ENCODE measurements around the gene KLRF2.

KLRF2 gene

GRCh38 chr12:9906873-9907272 lies 25.6 kb downstream of the KLRF2 start:
- no peak for DNase-seq (ENCODE audit: extremely low read depth, low read depth)
- TF ChIP-seq, protein P1, sequence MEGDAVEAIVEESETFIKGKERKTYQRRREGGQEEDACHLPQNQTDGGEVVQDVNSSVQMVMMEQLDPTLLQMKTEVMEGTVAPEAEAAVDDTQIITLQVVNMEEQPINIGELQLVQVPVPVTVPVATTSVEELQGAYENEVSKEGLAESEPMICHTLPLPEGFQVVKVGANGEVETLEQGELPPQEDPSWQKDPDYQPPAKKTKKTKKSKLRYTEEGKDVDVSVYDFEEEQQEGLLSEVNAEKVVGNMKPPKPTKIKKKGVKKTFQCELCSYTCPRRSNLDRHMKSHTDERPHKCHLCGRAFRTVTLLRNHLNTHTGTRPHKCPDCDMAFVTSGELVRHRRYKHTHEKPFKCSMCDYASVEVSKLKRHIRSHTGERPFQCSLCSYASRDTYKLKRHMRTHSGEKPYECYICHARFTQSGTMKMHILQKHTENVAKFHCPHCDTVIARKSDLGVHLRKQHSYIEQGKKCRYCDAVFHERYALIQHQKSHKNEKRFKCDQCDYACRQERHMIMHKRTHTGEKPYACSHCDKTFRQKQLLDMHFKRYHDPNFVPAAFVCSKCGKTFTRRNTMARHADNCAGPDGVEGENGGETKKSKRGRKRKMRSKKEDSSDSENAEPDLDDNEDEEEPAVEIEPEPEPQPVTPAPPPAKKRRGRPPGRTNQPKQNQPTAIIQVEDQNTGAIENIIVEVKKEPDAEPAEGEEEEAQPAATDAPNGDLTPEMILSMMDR (IDR thresholded peaks at IDR 0.05; ENCODE audit: low read depth, low read length) = no peak

GRCh38 chr12:9907769-9908168 lies 26.5 kb downstream of the KLRF2 start:
- no peak for DNase-seq (ENCODE audit: extremely low read depth, low read depth)
- TF ChIP-seq, protein P1 (IDR thresholded peaks at IDR 0.05; ENCODE audit: low read depth, low read length) = no peak

GRCh38 chr12:9908350-9908749 lies 27.1 kb downstream of the KLRF2 start:
- TF ChIP-seq, protein P1 (IDR thresholded peaks at IDR 0.05; ENCODE audit: low read depth, low read length) = no peak

GRCh38 chr12:9909724-9910123 lies 28.4 kb downstream of the KLRF2 start:
- TF ChIP-seq, protein P1 (IDR thresholded peaks at IDR 0.05; ENCODE audit: low read depth, low read length) = no peak
- DNase-seq (ENCODE audit: extremely low read depth, low read depth) = no peak

More at GRCh38 chr12:9908350-9908749, 27.1 kb downstream of the KLRF2 start:
- no peak for DNase-seq (ENCODE audit: extremely low read depth, low read depth)

- TF ChIP-seq, protein P1 (IDR thresholded peaks at IDR 0.05; ENCODE audit: low read depth, low read length) = no peak
- DNase-seq (ENCODE audit: extremely low read depth, low read depth) = no peak
These were observed 29.6 kb downstream of the KLRF2 start for GRCh38 chr12:9910716-9911421.

DNA sequence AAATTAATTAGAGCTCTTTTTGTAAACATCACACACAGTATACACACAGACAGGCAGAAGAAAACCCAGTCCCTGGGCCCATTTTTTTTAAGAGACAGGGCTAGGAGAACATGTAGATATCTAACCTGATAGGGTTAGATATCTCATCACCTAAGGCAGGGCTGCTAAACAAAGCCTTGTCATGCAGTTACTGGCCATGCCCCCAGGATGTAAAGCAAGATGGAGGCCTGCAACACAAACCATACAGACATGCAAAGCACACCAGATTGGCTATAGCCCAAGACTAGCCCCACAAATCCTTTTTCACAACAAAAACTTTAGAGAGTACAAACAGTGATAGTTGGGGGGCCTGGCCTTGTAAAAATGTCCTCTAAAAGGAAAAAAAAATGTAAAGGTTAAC lies 30.4 kb downstream of the KLRF2 start:
- TF ChIP-seq, protein P1 (IDR thresholded peaks at IDR 0.05; ENCODE audit: low read depth, low read length) = no peak
- DNase-seq (ENCODE audit: extremely low read depth, low read depth) = no peak

- TF ChIP-seq, protein P1 (IDR thresholded peaks at IDR 0.05; ENCODE audit: low read depth, low read length) = no peak
- DNase-seq (ENCODE audit: extremely low read depth, low read depth) = no peak
These were observed 38.2 kb downstream of the KLRF2 start for GRCh38 chr12:9919443-9919842.
